Ovary (tissue), 9 donors: ENCODE data around the gene FOXQ1. TPM values are rescaled to one million over a fixed set of nuclear protein-coding genes. Genes with fewer than 3 reads are reported as not detected.

Experiments
- DNase-seq, 5 donors: peaks; one replicate each; pipeline ENCODE4 v3.0.0-alpha.2; 2019 to 2020
- H3K27ac ChIP-seq, 2 donors: fragments of 200-600 bp; one replicate each; pipeline versions ENCODE4 v1.5.1 to v1.8.0; 2019 to 2022
- H3K27me3 ChIP-seq: fragments of 200-600 bp; one replicate; pipeline ENCODE4 v1.8.0; 2022
- H3K36me3 ChIP-seq: fragments of 200-600 bp; sonication (generic); one replicate; pipeline ENCODE4 v1.5.1; 2019
- H3K4me1 ChIP-seq: one replicate; pipeline ENCODE4 v1.8.1; 2013; ENCODE audit warnings: mild to moderate bottlenecking, moderate library complexity; ENCODE audit not compliant: insufficient read depth
- H3K4me3 ChIP-seq: fragments of 200-600 bp; sonication (generic); one replicate; pipeline ENCODE4 v1.5.1; 2017
- H3K9me3 ChIP-seq, 2 donors: fragments of 200-600 bp in 1 of 2; sonication (generic) in 1 of 2; one replicate each; pipeline versions ENCODE4 v1.5.1 to v1.8.1; 2013 to 2019; ENCODE audit warnings: mild to moderate bottlenecking in 1 of 2, moderate library complexity in 1 of 2
- EP300 ChIP-seq: sonication (generic); formaldehyde crosslinking; IDR thresholded peaks from one replicate; pipeline ENCODE4 v1.6.1; 2017; ENCODE audit warnings: antibody characterized with exemption
- POLR2A ChIP-seq: fragments of 450-650 bp; IDR thresholded peaks from one replicate; pipeline ENCODE4 v1.6.1; 2017; ENCODE audit warnings: antibody characterized with exemption, mild to moderate bottlenecking, moderate library complexity
- WGBS, 3 donors: extraction: QIAGEN DNeasy Blood & Tissue Kit in 1 of 3; methylation state at CpG; one replicate each; pipeline versions ENCODE4 v1.1.5 to v1.1.7; 2013 to 2017; 5-methylcytosine and 5-hydroxymethylcytosine counted together
- intact Hi-C, 4 donors: fragments of 100-400 bp; cut with DNase I; formaldehyde crosslinking; loops; one replicate each; pipeline versions ENCODE4 v1.11.0 to v1.15.1; 2022 to 2023
- polyA plus RNA-seq, 2 donors: library from polyadenylated mRNA; stranded (reverse); fragments of 200-250 nt in 1 of 2; fragments of 350-450 nt in 1 of 2; fragmentation: Illumina TruSeq in 1 of 2; extraction: RNeasy Lipid Tissue Mini Kit (QIAGEN cat#74804) in 1 of 2; gene quantifications; one replicate each; pipeline ENCODE4 v1.2.3, GENCODE V29; 2013 to 2014
- total RNA-seq, 7 donors: library from RNA; depleted of rRNA in 2 of 7; stranded (reverse); fragments of >200 nt in 2 of 7; fragmentation: NEBNext Ultra II Directional in 3 of 7; extraction: Animal tissue kit (Norgen Biotek cat#: 25700) in 3 of 7; gene quantifications; one replicate each; pipeline versions ENCODE4 v1.1.0 to v1.2.4, GENCODE V29; 2016 to 2023
- TF ChIP-seq, protein P1 (sequence below), 3 donors: fragments of 450-650 bp in 2 of 3; fragments of 200-600 bp in 1 of 3; IDR thresholded peaks; one replicate each; pipeline versions ENCODE4 v1.5.1 to v1.8.0; 2016 to 2022; ENCODE audit warnings: antibody characterized with exemption in 3 of 3, mild to moderate bottlenecking in 1 of 3
- donor health status: DM: no; HTN: no; CAD: no; lungs with moderate emphysema.
- donor health status: DM: no; HTN: no; CAD: no.
- donor health status: Bipolar disorder and iron deficiency.
- donor health status: DM: yes; HTN: yes; CAD: no.
- donor health status: DM: no; HTN: no; CAD: no.
- donor health status: DM: yes; HTN: yes; CAD: no.

FOXQ1 gene
- total and polyA plus RNA-seq, 9 donors = 0.07 to 4.3 (median 0.77) TPM; not detected in 1

DNA sequence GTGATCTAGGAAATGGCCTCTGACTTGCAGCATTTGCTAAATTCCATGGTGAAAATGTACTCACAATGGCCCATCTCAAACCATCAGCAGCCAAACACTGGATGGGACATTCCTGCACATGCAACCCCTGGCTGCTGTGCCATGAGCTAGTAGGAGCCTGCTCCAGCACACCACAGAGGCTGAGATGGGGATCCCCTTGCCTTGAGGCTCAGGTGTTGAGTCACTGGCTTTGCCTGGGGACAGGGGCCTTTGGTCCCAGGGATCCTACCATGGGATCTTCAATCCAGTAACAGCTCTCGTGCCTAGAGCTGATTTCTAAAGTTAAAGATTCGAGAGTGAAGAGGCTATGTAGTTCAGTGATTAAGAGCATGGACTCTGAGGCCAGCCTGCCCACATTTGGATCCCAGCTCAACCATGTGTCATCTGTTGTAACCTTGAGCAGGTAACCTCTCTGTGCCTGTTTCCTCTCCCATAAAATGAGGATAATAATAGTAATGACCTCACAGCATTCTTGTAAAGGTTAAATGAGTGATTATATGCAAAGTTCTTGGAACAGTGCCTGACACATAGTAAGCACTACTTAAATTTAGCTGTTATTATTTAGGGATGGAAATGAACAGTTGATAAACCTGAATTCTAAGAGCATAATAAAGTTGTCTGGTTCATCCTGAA is 16.4 kb downstream of the FOXQ1 start:
- H3K36me3 ChIP-seq = no peaks in the 10 kb centered on the region
- no peaks in the 10 kb centered on the region for H3K27me3 ChIP-seq
- no peak overlapping the region for H3K27ac ChIP-seq
- TF ChIP-seq POLR2A = no peak
- TF ChIP-seq, protein P1, sequence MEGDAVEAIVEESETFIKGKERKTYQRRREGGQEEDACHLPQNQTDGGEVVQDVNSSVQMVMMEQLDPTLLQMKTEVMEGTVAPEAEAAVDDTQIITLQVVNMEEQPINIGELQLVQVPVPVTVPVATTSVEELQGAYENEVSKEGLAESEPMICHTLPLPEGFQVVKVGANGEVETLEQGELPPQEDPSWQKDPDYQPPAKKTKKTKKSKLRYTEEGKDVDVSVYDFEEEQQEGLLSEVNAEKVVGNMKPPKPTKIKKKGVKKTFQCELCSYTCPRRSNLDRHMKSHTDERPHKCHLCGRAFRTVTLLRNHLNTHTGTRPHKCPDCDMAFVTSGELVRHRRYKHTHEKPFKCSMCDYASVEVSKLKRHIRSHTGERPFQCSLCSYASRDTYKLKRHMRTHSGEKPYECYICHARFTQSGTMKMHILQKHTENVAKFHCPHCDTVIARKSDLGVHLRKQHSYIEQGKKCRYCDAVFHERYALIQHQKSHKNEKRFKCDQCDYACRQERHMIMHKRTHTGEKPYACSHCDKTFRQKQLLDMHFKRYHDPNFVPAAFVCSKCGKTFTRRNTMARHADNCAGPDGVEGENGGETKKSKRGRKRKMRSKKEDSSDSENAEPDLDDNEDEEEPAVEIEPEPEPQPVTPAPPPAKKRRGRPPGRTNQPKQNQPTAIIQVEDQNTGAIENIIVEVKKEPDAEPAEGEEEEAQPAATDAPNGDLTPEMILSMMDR (IDR thresholded peaks at IDR 0.05) = no peak
- no peak for TF ChIP-seq EP300
- intact Hi-C loops = no loop called here
- H3K4me3 ChIP-seq = no peak overlapping the region
- DNase-seq = no peak
- WGBS, 3 donors = 47 to 60% (median 54%) methylated on average over 2 of the region's 2 CpGs
- no peaks in the 10 kb centered on the region for H3K4me1 ChIP-seq
- no peaks in the 10 kb centered on the region for H3K9me3 ChIP-seq

DNA sequence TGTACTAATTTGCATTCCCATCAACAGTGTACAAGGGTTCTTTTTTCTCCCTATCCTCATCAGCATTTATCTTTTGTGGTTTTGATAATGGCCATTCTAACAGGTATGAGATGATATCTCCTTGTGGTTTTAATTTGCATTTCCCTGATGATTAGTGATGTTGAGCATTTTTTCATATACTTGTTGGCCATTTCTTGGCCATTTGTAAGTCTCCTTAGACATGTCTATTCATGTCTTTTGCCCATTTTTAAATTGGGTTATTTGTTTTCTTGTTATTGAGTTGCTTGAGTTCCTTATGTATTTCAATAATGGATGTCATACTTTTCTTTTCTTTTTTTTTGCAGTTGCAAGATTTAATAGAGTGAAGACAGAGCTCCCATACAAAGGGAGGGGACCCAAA is 17.8 kb downstream of the FOXQ1 start:
- TF ChIP-seq POLR2A (no peak), EP300 (no peak)
- TF ChIP-seq, protein P1 (IDR thresholded peaks at IDR 0.05) = no peak
- intact Hi-C loops = no loop called here
- H3K27ac ChIP-seq = no peak overlapping the region

DNA sequence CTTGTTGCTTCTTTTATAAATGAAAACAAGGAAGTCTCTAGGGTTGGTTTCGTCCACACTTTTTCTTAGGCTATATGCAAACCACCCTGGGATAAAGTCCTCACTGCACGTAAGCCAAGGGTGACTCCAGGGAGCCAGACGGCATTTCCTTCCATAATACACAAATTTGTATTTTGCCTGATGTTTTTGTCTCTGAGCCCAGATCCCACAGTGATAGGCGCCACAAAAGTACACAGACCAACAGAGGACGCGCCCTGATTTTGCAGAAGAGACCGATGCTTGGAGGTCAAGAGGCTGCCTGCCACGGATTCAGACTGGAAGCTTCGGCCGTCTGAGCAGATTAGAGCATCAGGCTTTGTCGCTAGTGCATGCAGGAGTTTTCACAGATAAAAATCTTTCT is 22.8 kb downstream of the FOXQ1 start:
- TF ChIP-seq EP300 (no peak), POLR2A (no peak)
- TF ChIP-seq, protein P1 (IDR thresholded peaks at IDR 0.05) = no peak
- no peak for DNase-seq
- Histone ChIP-seq H3K9me3 (no peaks in the 10 kb centered on the region), H3K27ac (no peak overlapping the region), H3K4me3 (no peak overlapping the region), H3K27me3 (no peaks in the 10 kb centered on the region), H3K36me3 (no peaks in the 10 kb centered on the region), H3K4me1 (no peaks in the 10 kb centered on the region)
- 49 to 61% (median 51%) methylated on average over 11 of the region's 11 CpGs for WGBS, 3 donors
- intact Hi-C loops = no loop called here

More for the DNA sequence above, 17.8 kb downstream of the FOXQ1 start:
- no peak for DNase-seq
- H3K36me3 ChIP-seq = no peaks in the 10 kb centered on the region
- no peaks in the 10 kb centered on the region for H3K9me3 ChIP-seq
- H3K4me3 ChIP-seq = no peak overlapping the region
- no peaks in the 10 kb centered on the region for H3K4me1 ChIP-seq
- H3K27me3 ChIP-seq = no peaks in the 10 kb centered on the region

DNA sequence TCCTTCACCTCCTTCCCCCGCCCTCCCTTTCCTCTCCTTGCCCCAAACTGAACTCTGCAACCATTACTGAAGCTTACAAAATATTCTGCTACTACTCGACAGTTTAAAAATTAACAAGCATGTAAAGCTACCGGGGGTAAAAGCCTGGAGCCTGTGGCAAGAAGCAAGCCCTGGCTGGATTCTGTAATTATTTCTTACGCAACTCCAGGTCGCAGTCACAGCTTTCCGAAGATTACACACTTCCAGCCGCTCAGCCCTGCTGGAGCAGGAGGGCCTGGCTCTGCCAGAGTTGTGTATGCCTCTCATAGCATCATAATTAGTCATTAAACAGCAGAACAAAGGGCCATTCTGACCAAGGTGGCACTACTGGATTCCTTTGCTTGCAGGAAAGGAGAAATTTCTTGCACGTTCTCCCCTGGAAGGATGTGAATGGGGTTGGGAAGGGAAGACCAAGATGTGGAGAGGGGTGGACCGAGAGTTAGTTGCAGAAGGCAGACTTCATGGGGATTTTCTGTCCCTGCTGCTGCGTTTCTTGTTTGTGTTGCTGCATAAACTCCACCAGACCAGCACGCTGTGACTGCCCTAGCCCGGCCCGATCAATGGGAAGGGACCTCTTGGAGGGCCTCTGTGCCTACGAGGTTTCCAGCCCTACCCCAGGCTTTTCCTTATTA is 23.6 kb downstream of the FOXQ1 start:
- intact Hi-C loops = no loop called here
- Histone ChIP-seq H3K4me3 (no peak overlapping the region), H3K27ac (no peak overlapping the region), H3K27me3 (no peaks in the 10 kb centered on the region), H3K4me1 (no peaks in the 10 kb centered on the region), H3K9me3 (no peaks in the 10 kb centered on the region), H3K36me3 (no peaks in the 10 kb centered on the region)
- no peak for TF ChIP-seq POLR2A
- no peak for TF ChIP-seq EP300
- TF ChIP-seq, protein P1 (IDR thresholded peaks at IDR 0.05) = no peak
- DNase-seq = no peak
- 58 to 66% (median 62%) methylated on average over 14 of the region's 14 CpGs for WGBS, 3 donors
